Testis (tissue), 3 donors: ENCODE measurements around the gene HCRT. TPM values are rescaled to one million over a fixed set of nuclear protein-coding genes. Genes with fewer than 3 reads are reported as not detected.

ENCODE experiments used
- DNase-seq: peaks from one replicate; pipeline ENCODE4 v3.0.0-alpha.2; 2019
- H3K27ac ChIP-seq, 2 donors: fragments of 200-600 bp; sonication (generic); one replicate each; pipeline ENCODE4 v1.5.1; 2019
- H3K27me3 ChIP-seq: fragments of 200-600 bp; sonication (generic); one replicate; pipeline ENCODE4 v1.5.1; 2019
- H3K36me3 ChIP-seq: fragments of 200-600 bp; sonication (generic); one replicate; pipeline ENCODE4 v1.5.1; 2017; ENCODE audit warnings: low read depth; ENCODE audit errors: missing control alignments
- H3K4me1 ChIP-seq: fragments of 200-600 bp; sonication (generic); one replicate; pipeline ENCODE4 v1.5.1; 2019
- H3K4me3 ChIP-seq, 2 donors: fragments of 200-600 bp; sonication (generic); one replicate each; pipeline ENCODE4 v1.5.1; 2017 to 2019
- H3K9me3 ChIP-seq: fragments of 200-600 bp; sonication (generic); one replicate; pipeline ENCODE4 v1.5.1; 2017
- CTCF ChIP-seq, 3 experiments: fragments of 450-650 bp in 2 of 3; fragments of 200-600 bp in 1 of 3; sonication (generic) in 1 of 3; IDR thresholded peaks; one replicate each; pipeline ENCODE4 v1.5.1; 2016 to 2019; ENCODE audit warnings: antibody characterized with exemption in 3 of 3, mild to moderate bottlenecking in 2 of 3, moderate library complexity in 1 of 3
- POLR2A ChIP-seq: fragments of 450-650 bp; IDR thresholded peaks from one replicate; pipeline ENCODE4 v1.6.1; 2017; ENCODE audit warnings: antibody characterized with exemption, mild to moderate bottlenecking, moderate library complexity
- WGBS, 2 donors: methylation state at CpG; one replicate each; pipeline ENCODE4 v1.1.5; 2018; 5-methylcytosine and 5-hydroxymethylcytosine counted together
- intact Hi-C: fragments of 100-400 bp; cut with DNase I; formaldehyde crosslinking; loops from one replicate; pipeline ENCODE4 v1.15.1; 2023; ENCODE audit warnings: low total_unique reads
- polyA plus RNA-seq: library from polyadenylated mRNA; stranded (reverse); fragments of 350-450 nt; fragmentation: Illumina TruSeq; extraction: RNeasy Lipid Tissue Mini Kit (QIAGEN cat#74804); gene quantifications from one replicate; pipeline ENCODE4 v1.2.3, GENCODE V29; 2014; ENCODE audit warnings: low read depth, low replicate concordance; ENCODE audit not compliant: insufficient read depth
- total RNA-seq, 2 donors: library from RNA; depleted of rRNA; stranded (reverse); fragments of >200 nt; gene quantifications; one replicate each; pipeline ENCODE4 v1.2.3, GENCODE V29; 2016

The HCRT gene
- total and polyA plus RNA-seq, 3 donors from 2014 or later: not detected

GRCh38 chr17:42165751-42166150 is 19.5 kb downstream of the HCRT start:
- H3K36me3 ChIP-seq: no peaks in the 10 kb centered on the region
- no peak for DNase-seq
- no peaks in the 10 kb centered on the region for H3K27me3 ChIP-seq
- H3K27ac ChIP-seq: no peak overlapping the region
- 84 to 92% methylated on average over 6 of the region's 6 CpGs for WGBS, 2 donors
- no peak for TF ChIP-seq CTCF (IDR thresholded peaks at IDR 0.05)
- TF ChIP-seq POLR2A: no peak
- intact Hi-C loops: no loop called here
- H3K9me3 ChIP-seq: no peaks in the 10 kb centered on the region
- H3K4me3 ChIP-seq: no peak overlapping the region
- no peaks in the 10 kb centered on the region for H3K4me1 ChIP-seq

- intact Hi-C loops: no loop called here
- no peaks in the 10 kb centered on the region for H3K9me3 ChIP-seq
- no peaks in the 10 kb centered on the region for H3K36me3 ChIP-seq
- H3K4me3 ChIP-seq: no peak overlapping the region
- no peaks in the 10 kb centered on the region for H3K27me3 ChIP-seq
- no peaks in the 10 kb centered on the region for H3K4me1 ChIP-seq
- no peak for DNase-seq
- TF ChIP-seq POLR2A (no peak), CTCF (IDR thresholded peaks at IDR 0.05) (no peak)
- 66% methylated on average over 13 to 22 of the region's 22 CpGs for WGBS, 2 donors
- no peak overlapping the region for H3K27ac ChIP-seq
These were observed 21.4 kb downstream of the HCRT start for GRCh38 chr17:42163696-42164407.

DNA sequence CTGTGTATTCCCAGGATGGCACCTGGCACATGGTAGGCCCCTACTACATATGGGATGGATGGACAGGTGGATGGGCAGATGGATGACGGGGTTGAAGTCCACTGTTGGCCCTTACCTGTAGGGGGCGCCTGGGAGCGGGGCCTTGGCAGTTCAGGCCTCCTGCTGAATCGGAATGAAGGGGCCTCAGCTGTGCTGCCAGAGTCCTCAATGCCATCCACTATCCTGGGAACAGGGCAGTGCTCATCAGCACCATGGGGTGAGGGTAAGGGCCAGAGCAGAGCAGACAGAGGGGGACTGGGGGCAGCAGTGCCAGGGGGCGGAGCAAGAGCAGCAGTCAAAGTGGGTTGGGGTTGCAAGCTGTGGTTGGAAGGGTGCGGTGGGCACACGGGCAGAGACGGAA is 22.1 kb downstream of the HCRT start:
- no peaks in the 10 kb centered on the region for H3K9me3 ChIP-seq
- no peaks in the 10 kb centered on the region for H3K4me1 ChIP-seq
- H3K27ac ChIP-seq: no peak overlapping the region
- H3K27me3 ChIP-seq: no peaks in the 10 kb centered on the region
- H3K36me3 ChIP-seq: no peaks in the 10 kb centered on the region
- 66 to 68% methylated on average over 8 of the region's 8 CpGs for WGBS, 2 donors
- H3K4me3 ChIP-seq: no peak overlapping the region
- TF ChIP-seq CTCF (IDR thresholded peaks at IDR 0.05): peak in 2 of 3 experiments; percentile 7 to 15
- TF ChIP-seq POLR2A: no peak
- no peak for DNase-seq
- intact Hi-C loops: no loop called here

DNA sequence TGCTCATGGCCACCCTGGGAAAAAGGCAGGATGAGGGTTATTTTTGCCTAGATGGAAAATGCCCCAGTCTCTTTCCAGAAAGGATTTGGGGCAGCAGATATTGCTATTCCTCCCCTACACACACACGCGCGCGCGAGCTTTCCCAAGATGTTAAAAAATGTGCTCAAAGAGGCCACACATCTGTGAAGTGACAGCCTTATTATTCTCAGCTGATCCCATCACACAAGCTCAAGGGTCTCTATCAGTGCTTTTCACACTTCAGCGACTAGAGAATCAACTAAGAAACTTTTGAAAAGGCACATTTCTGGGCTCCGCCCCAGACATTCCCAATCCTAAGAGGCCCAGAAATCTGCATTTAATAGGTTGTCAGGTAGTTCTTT is 24.7 kb downstream of the HCRT start:
- 93 to 95% methylated on average over 7 of the region's 7 CpGs for WGBS, 2 donors
- intact Hi-C loops: no loop called here
- Histone ChIP-seq H3K4me1 (no peaks in the 10 kb centered on the region), H3K9me3 (no peaks in the 10 kb centered on the region), H3K27me3 (no peaks in the 10 kb centered on the region), H3K36me3 (no peaks in the 10 kb centered on the region), H3K27ac (no peak overlapping the region), H3K4me3 (no peak overlapping the region)
- no peak for DNase-seq
- TF ChIP-seq CTCF (IDR thresholded peaks at IDR 0.05) (no peak), POLR2A (no peak)
